Fibroblast of skin of right quadriceps (primary cell): Measurements from ENCODE around the gene FUNDC2.

Experiments used
- DNase-seq: peaks from one replicate; pipeline ENCODE4 v3.0.0-alpha.2; 2013

The FUNDC2 gene

GRCh38 chrX:155026420-155026726 lies 271 bp upstream of the FUNDC2 start:
- no peak for DNase-seq

GRCh38 chrX:155027509-155028066 lies 944 bp downstream of the FUNDC2 start:
- DNase-seq, result peak; percentile 67

GRCh38 chrX:155028129-155028528 lies 1.5 kb downstream of the FUNDC2 start:
- DNase-seq, result no peak

GRCh38 chrX:155028877-155029291 lies 2.2 kb downstream of the FUNDC2 start:
- DNase-seq, result peak; percentile 12

GRCh38 chrX:155031657-155032056 lies 5.0 kb downstream of the FUNDC2 start:
- DNase-seq, result no peak

- DNase-seq, result no peak
These were observed 9.0 kb downstream of the FUNDC2 start for GRCh38 chrX:155035688-155036087.

GRCh38 chrX:155046129-155046810 lies 19.6 kb downstream of the FUNDC2 start:
- DNase-seq, result no peak

GRCh38 chrX:155046811-155047528 lies 20.3 kb downstream of the FUNDC2 start:
- no peak for DNase-seq

GRCh38 chrX:155048977-155049619 lies 22.5 kb downstream of the FUNDC2 start:
- peak; percentile 33 for DNase-seq

- DNase-seq, result no peak
These were observed 26.3 kb downstream of the FUNDC2 start for GRCh38 chrX:155052738-155053498.

GRCh38 chrX:155053656-155054055 lies 27.0 kb downstream of the FUNDC2 start:
- DNase-seq, result no peak

GRCh38 chrX:155054255-155054654 lies 27.6 kb downstream of the FUNDC2 start:
- DNase-seq, result no peak

GRCh38 chrX:155055494-155055893 lies 28.9 kb downstream of the FUNDC2 start:
- no peak for DNase-seq

- DNase-seq, result no peak
These were observed 29.8 kb downstream of the FUNDC2 start for GRCh38 chrX:155056471-155056870.

- peak; percentile 66 for DNase-seq
These were observed 30.5 kb downstream of the FUNDC2 start for GRCh38 chrX:155056877-155057792.

- DNase-seq, result no peak
These were observed 35.1 kb downstream of the FUNDC2 start for GRCh38 chrX:155061760-155062159.

GRCh38 chrX:155065035-155065734 lies 38.5 kb downstream of the FUNDC2 start:
- DNase-seq, result peak; percentile 27

GRCh38 chrX:155068165-155068564 lies 41.5 kb downstream of the FUNDC2 start:
- peak; percentile 23 for DNase-seq

- no peak for DNase-seq
These were observed 42.8 kb downstream of the FUNDC2 start for GRCh38 chrX:155069414-155069813.

- DNase-seq, result no peak
These were observed 43.4 kb downstream of the FUNDC2 start for GRCh38 chrX:155070038-155070437.

- no peak for DNase-seq
These were observed 44.0 kb downstream of the FUNDC2 start for GRCh38 chrX:155070663-155070974.
